GM15510 (cell line): ENCODE results near the gene TENM4.

Experiments used
- POLR2A ChIP-seq: IDR thresholded peaks from 3 replicates; pipeline ENCODE4 v1.6.1; 2011; ENCODE audit warnings: borderline replicate concordance; ENCODE audit not compliant: insufficient read length; ENCODE audit errors: extremely low read depth

TENM4 gene

GRCh38 chr11:79440571-79441460 is at the start of gene TENM4:
Gene TENM4, minus strand, starts transcription at chr11:79441030. Its CDS starts 371,086 bp downstream, at chr11:79069944.
- no peak for TF ChIP-seq POLR2A

- TF ChIP-seq POLR2A, result no peak
These were observed 47.5 kb upstream of the TENM4 start for GRCh38 chr11:79488286-79488685.

GRCh38 chr11:79487412-79487811 is 46.6 kb upstream of the TENM4 start:
- TF ChIP-seq POLR2A, result no peak

GRCh38 chr11:79486242-79486984 is 45.6 kb upstream of the TENM4 start:
- TF ChIP-seq POLR2A, result no peak

GRCh38 chr11:79485694-79486093 is 44.9 kb upstream of the TENM4 start:
- TF ChIP-seq POLR2A, result no peak

GRCh38 chr11:79484872-79485271 is 44.0 kb upstream of the TENM4 start:
- TF ChIP-seq POLR2A, result no peak

- no peak for TF ChIP-seq POLR2A
These were observed 42.0 kb upstream of the TENM4 start for GRCh38 chr11:79482800-79483199.

- no peak for TF ChIP-seq POLR2A
These were observed 41.0 kb upstream of the TENM4 start for GRCh38 chr11:79481795-79482194.

GRCh38 chr11:79480864-79481263 is 40.0 kb upstream of the TENM4 start:
- no peak for TF ChIP-seq POLR2A

GRCh38 chr11:79472819-79473529 is 32.1 kb upstream of the TENM4 start:
- no peak for TF ChIP-seq POLR2A

GRCh38 chr11:79471071-79471844 is 30.4 kb upstream of the TENM4 start:
- no peak for TF ChIP-seq POLR2A

- TF ChIP-seq POLR2A, result no peak
These were observed 29.3 kb upstream of the TENM4 start for GRCh38 chr11:79470161-79470560.

- no peak for TF ChIP-seq POLR2A
These were observed 26.9 kb upstream of the TENM4 start for GRCh38 chr11:79467761-79468160.

GRCh38 chr11:79466411-79466810 is 25.6 kb upstream of the TENM4 start:
- no peak for TF ChIP-seq POLR2A

- no peak for TF ChIP-seq POLR2A
These were observed 24.3 kb upstream of the TENM4 start for GRCh38 chr11:79465160-79465559.
